Measurements from ENCODE around the gene EXT2.
A peak's percentile ranks its signal among the peaks of the same experiment; 100 is the strongest.

DNA sequence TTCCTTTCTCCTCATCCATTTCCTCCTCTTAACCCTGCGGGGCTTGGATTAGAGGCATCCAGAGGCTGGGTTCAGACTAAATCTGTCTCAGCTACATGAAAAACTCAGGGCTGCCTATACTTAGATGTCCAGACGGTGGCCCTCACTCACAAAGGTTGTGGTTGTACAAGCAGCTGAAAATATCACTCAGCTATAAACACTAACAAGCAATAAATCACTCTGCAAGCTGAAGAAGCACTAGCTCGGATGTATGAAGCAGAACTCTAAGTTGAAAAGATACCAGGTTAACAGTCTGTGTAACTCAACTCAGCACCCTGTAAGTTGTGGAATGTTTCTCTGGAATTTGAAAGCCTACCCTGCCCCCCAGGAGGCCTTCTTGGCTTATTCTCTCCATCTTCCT is 82.9 kb downstream of the EXT2 start:
- TF ChIP-seq, protein P1, sequence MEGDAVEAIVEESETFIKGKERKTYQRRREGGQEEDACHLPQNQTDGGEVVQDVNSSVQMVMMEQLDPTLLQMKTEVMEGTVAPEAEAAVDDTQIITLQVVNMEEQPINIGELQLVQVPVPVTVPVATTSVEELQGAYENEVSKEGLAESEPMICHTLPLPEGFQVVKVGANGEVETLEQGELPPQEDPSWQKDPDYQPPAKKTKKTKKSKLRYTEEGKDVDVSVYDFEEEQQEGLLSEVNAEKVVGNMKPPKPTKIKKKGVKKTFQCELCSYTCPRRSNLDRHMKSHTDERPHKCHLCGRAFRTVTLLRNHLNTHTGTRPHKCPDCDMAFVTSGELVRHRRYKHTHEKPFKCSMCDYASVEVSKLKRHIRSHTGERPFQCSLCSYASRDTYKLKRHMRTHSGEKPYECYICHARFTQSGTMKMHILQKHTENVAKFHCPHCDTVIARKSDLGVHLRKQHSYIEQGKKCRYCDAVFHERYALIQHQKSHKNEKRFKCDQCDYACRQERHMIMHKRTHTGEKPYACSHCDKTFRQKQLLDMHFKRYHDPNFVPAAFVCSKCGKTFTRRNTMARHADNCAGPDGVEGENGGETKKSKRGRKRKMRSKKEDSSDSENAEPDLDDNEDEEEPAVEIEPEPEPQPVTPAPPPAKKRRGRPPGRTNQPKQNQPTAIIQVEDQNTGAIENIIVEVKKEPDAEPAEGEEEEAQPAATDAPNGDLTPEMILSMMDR (conservative IDR thresholded peaks at IDR 0.05; ENCODE audit: low read length): 0 out of 2 replicates have a peak, but pooled peaks have one; percentile 11
- no peak for TF ChIP-seq EZH2phosphoT487 (IDR thresholded peaks at IDR 0.05; ENCODE audit: borderline replicate concordance)

Data from Loucy (cell line).